K562 (cell line): ENCODE results near the gene WNT8A.

Source experiments
- DPF2 ChIP-seq: fragments of 450-650 bp; IDR thresholded peaks from 2 replicates; pipeline ENCODE4 v1.6.1; 2016
- EHMT2 ChIP-seq: fragments of 450-650 bp; IDR thresholded peaks from 2 replicates; pipeline ENCODE4 v1.6.1; 2018; ENCODE audit warnings: antibody characterized with exemption
- ESRRA ChIP-seq: fragments of 450-650 bp; IDR thresholded peaks from 2 replicates; pipeline ENCODE4 v1.6.1; 2014; ENCODE audit warnings: low read depth, mild to moderate bottlenecking, moderate library complexity, borderline replicate concordance
- FOXJ3 ChIP-seq: sonication (generic); formaldehyde crosslinking; IDR thresholded peaks from 2 replicates; pipeline ENCODE4 v1.4.0; 2020; ENCODE audit warnings: mild to moderate bottlenecking, missing genetic modification reagents
- GABPA ChIP-seq: fragments of 200-800 bp; sonication (Bioruptor generic); conservative IDR thresholded peaks from 2 replicates; pipeline ENCODE4 v1.6.1; 2016; ENCODE audit warnings: low read depth, missing genetic modification characterization, missing compliant biosample characterization
- KLF6 ChIP-seq: fragments of 250-450 bp; sonication (Bioruptor Pico); IDR thresholded peaks from 2 replicates; pipeline ENCODE4 v1.4.0; 2020; ENCODE audit warnings: mild to moderate bottlenecking, moderate library complexity, borderline replicate concordance
- MXI1 ChIP-seq: IDR thresholded peaks from 2 replicates; pipeline ENCODE4 v1.6.1; 2011; ENCODE audit warnings: low read depth, mild to moderate bottlenecking, improper control_type of control experiment, low read length
- PHTF2 ChIP-seq: fragments of 250-450 bp; sonication (Bioruptor Pico); IDR thresholded peaks from 2 replicates; pipeline ENCODE4 v1.5.0; 2021; ENCODE audit warnings: mild to moderate bottlenecking
- POLR2AphosphoS5 ChIP-seq: IDR thresholded peaks from 2 replicates; pipeline ENCODE4 v1.6.1; 2011; ENCODE audit warnings: mild to moderate bottlenecking, low read depth, low read length, moderate library complexity; ENCODE audit not compliant: control insufficient read depth, insufficient read depth
- SMC3 ChIP-seq: conservative IDR thresholded peaks from 2 replicates; pipeline ENCODE4 v1.6.1; 2011; ENCODE audit warnings: low read depth, low read length, improper control_type of control experiment; ENCODE audit not compliant: insufficient read depth
- XRCC4 ChIP-seq: IDR thresholded peaks from one replicate; pipeline ENCODE4 v1.6.1; 2011; ENCODE audit not compliant: insufficient read depth, insufficient read length; ENCODE audit errors: extremely low read depth
- ZNF24 ChIP-seq: fragments of 450-650 bp; IDR thresholded peaks from 2 replicates; pipeline ENCODE4 v1.6.1; 2016
- ZNF274 ChIP-seq: IDR thresholded peaks from 2 replicates; pipeline ENCODE4 v1.6.1; 2011; ENCODE audit warnings: low read depth, mild to moderate bottlenecking, low read length, moderate library complexity, borderline replicate concordance
- TF ChIP-seq, protein P1 (sequence below), 3 experiments: IDR thresholded peaks in 2 of 3; conservative IDR thresholded peaks in 1 of 3; 2 replicates each; pipeline ENCODE4 v1.5.1; 2011 to 2012; ENCODE audit warnings: low read length in 3 of 3, mild to moderate bottlenecking in 3 of 3, control low read depth in 2 of 3, improper control_type of control experiment in 1 of 3, inconsistent platforms in 1 of 3, low read depth in 1 of 3, mixed read lengths in 1 of 3, moderate library complexity in 1 of 3; ENCODE audit not compliant: insufficient read depth in 2 of 3

DNA sequence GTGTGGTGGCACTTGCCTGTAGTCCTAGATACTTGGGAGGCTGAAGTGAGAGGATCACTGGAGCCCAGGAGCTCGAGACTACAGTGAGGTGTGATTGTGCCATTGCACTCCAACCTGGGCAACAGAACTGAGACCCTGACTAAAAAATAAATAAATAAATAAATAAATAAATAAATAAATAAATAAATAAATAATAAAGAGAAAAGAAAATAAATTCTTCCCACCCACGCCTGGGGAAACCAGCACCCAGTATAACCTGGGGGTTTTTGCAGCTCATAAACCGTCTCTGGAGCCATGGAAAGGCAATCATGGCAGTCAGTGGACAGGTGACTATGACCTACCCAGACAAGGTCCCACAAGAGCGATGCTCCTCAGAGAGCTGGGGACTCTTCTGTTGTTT is 7.9 kb downstream of the WNT8A start:
- TF ChIP-seq KLF6 (CRISPR knock-in tag): no peak
- TF ChIP-seq, protein P1, sequence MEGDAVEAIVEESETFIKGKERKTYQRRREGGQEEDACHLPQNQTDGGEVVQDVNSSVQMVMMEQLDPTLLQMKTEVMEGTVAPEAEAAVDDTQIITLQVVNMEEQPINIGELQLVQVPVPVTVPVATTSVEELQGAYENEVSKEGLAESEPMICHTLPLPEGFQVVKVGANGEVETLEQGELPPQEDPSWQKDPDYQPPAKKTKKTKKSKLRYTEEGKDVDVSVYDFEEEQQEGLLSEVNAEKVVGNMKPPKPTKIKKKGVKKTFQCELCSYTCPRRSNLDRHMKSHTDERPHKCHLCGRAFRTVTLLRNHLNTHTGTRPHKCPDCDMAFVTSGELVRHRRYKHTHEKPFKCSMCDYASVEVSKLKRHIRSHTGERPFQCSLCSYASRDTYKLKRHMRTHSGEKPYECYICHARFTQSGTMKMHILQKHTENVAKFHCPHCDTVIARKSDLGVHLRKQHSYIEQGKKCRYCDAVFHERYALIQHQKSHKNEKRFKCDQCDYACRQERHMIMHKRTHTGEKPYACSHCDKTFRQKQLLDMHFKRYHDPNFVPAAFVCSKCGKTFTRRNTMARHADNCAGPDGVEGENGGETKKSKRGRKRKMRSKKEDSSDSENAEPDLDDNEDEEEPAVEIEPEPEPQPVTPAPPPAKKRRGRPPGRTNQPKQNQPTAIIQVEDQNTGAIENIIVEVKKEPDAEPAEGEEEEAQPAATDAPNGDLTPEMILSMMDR (IDR thresholded peaks at IDR 0.05 in 2 of 3, conservative IDR thresholded peaks at IDR 0.05 in 1 of 3; ENCODE audit: insufficient read depth in 2 of 3, low read depth in 1 of 3, low read length in 3 of 3): no peak
- TF ChIP-seq PHTF2 (CRISPR knock-in tag): no peak
- no peak for TF ChIP-seq POLR2AphosphoS5
- no peak for TF ChIP-seq ZNF274
- TF ChIP-seq MXI1: no peak
- no peak for TF ChIP-seq FOXJ3 (CRISPR knock-in tag)
- no peak for TF ChIP-seq ZNF24
- TF ChIP-seq DPF2: no peak
- TF ChIP-seq ESRRA: no peak
- no peak for TF ChIP-seq XRCC4
- TF ChIP-seq SMC3: no peak
- TF ChIP-seq EHMT2: no peak
- TF ChIP-seq GABPA (tag): no peak
